Smooth muscle cell (in vitro differentiated cells): ENCODE data around the gene ATR. TPM values are rescaled to one million over a fixed set of nuclear protein-coding genes. Genes with fewer than 3 reads are reported as not detected.

Source experiments
- DNase-seq: peaks from one replicate; lab custom pipeline; 2025; ENCODE audit not compliant: unreplicated experiment; lab: John Stamatoyannopoulos, UW
- H2AFZ ChIP-seq: fragments of 200-600 bp; sonication (generic); 2 replicates; pipeline ENCODE4 v1.6.0; 2016; ENCODE audit warnings: antibody characterized with exemption, low read depth, mild to moderate bottlenecking
- H3F3A ChIP-seq: fragments of 200-600 bp; sonication (generic); 2 replicates; pipeline ENCODE4 v1.6.0; 2017; ENCODE audit warnings: antibody characterized with exemption, low read depth
- H3K27ac ChIP-seq: fragments of 200-600 bp; sonication (generic); 2 replicates; pipeline ENCODE4 v1.5.1; 2016; ENCODE audit warnings: low read depth, mild to moderate bottlenecking
- H3K27me3 ChIP-seq: fragments of 200-600 bp; sonication (generic); 2 replicates; pipeline ENCODE4 v1.6.1; 2016; ENCODE audit warnings: low read depth, mild to moderate bottlenecking
- H3K36me3 ChIP-seq: fragments of 200-600 bp; sonication (generic); 2 replicates; pipeline ENCODE4 v1.5.1; 2016; ENCODE audit warnings: low read depth
- H3K4me1 ChIP-seq: fragments of 200-600 bp; sonication (generic); 2 replicates; pipeline ENCODE4 v1.5.1; 2016; ENCODE audit warnings: low read depth
- H3K4me2 ChIP-seq: fragments of 200-600 bp; sonication (generic); 2 replicates; pipeline ENCODE4 v1.6.0; 2016; ENCODE audit warnings: mild to moderate bottlenecking
- H3K4me3 ChIP-seq: fragments of 200-600 bp; sonication (generic); 2 replicates; pipeline ENCODE4 v1.5.1; 2016; ENCODE audit warnings: mild to moderate bottlenecking
- H3K79me2 ChIP-seq: fragments of 200-600 bp; sonication (generic); 2 replicates; pipeline ENCODE4 v1.6.0; 2016; ENCODE audit warnings: low read depth, mild to moderate bottlenecking
- H3K9ac ChIP-seq: fragments of 200-600 bp; sonication (generic); 2 replicates; pipeline ENCODE4 v1.6.0; 2016; ENCODE audit warnings: low read depth
- H3K9me3 ChIP-seq: fragments of 200-600 bp; sonication (generic); replicated peaks from 2 replicates; pipeline ENCODE4 v1.5.1; 2016; ENCODE audit warnings: low read depth
- H4K20me1 ChIP-seq: fragments of 200-600 bp; sonication (generic); 2 replicates; pipeline ENCODE4 v1.6.0; 2016; ENCODE audit warnings: low read depth
- CTCF ChIP-seq: fragments of 200-600 bp; sonication (generic); IDR thresholded peaks from 2 replicates; pipeline ENCODE4 v1.5.1; 2017; ENCODE audit warnings: borderline replicate concordance, mild to moderate bottlenecking, antibody characterized with exemption; ENCODE audit not compliant: insufficient read depth, poor library complexity, severe bottlenecking
- WGBS: methylation state at CpG from one replicate; pipeline ENCODE4 v1.1.7; 2016; ENCODE audit warnings: low lambda C conversion rate; 5-methylcytosine and 5-hydroxymethylcytosine counted together
- polyA plus RNA-seq: library from polyadenylated mRNA; unstranded; fragments of >200 nt; fragmentation: Nextera tagmentation; extraction: Ambion mirVana; gene quantifications from 2 replicates; pipeline ENCODE4 v1.2.1, GENCODE V29; 2016
- total RNA-seq: library from RNA; depleted of rRNA; stranded (reverse); fragments of >200 nt; gene quantifications from 2 replicates; pipeline ENCODE4 v1.2.3, GENCODE V29; 2014

The ATR gene
- total and polyA plus RNA-seq, 2 experiments from 2014 or later: 8.8 to 22.5 TPM

GRCh38 chr3:142489572-142490323 is 88.8 kb downstream of the ATR start:
- Histone ChIP-seq H3F3A (no peaks in the 10 kb centered on the region), H3K36me3 (peaks cover 27% of the 10 kb centered on the region), H3K4me2 (no peak overlapping the region), H3K4me1 (no peaks in the 10 kb centered on the region), H3K9ac (no peak overlapping the region), H4K20me1 (no peaks in the 10 kb centered on the region), H3K27me3 (no peaks in the 10 kb centered on the region), H3K27ac (no peak overlapping the region), H3K79me2 (no peaks in the 10 kb centered on the region), H3K9me3 (no peaks in the 10 kb centered on the region), H3K4me3 (no peak overlapping the region), H2AFZ (no peak overlapping the region)
- DNase-seq: no peak
- 96% methylated on average over 5 of the region's 5 CpGs for WGBS
- TF ChIP-seq CTCF: no peak

DNA sequence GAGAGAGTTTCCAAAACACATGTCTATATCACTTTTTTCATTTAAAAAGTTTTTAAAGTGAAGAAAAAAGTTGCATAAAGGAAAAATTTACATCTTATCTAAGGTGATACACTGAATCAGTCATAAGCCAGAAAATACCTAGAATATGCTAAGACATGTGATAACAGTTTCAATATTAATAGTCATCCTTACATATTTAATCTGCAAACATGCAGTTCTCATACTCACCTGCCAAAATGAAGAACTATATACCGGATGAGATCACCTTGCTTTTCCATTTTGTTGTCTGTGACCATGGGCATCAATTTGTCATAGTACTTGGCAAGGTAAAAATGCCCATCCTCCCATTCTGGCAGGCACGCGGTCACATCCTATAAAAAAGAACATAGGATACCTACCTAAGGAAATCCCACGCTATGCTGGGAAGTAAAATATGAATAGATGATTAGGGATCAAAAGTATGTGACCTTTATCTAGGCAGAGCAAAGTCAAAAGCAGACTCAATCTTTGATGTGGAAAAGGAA is 93.6 kb downstream of the ATR start:
- H3K9me3 ChIP-seq: peaks cover 14% of the 10 kb centered on the region
- H3K4me2 ChIP-seq: no peak overlapping the region
- peaks cover 31% of the 10 kb centered on the region for H3K36me3 ChIP-seq
- no peaks in the 10 kb centered on the region for H3K79me2 ChIP-seq
- no peaks in the 10 kb centered on the region for H3K4me1 ChIP-seq
- WGBS: 96% methylated on average over 4 of the region's 4 CpGs
- TF ChIP-seq CTCF: no peak
- H2AFZ ChIP-seq: no peak overlapping the region
- no peaks in the 10 kb centered on the region for H3K27me3 ChIP-seq
- no peaks in the 10 kb centered on the region for H4K20me1 ChIP-seq
- H3K9ac ChIP-seq: no peak overlapping the region
- no peak overlapping the region for H3K4me3 ChIP-seq
- H3K27ac ChIP-seq: no peak overlapping the region
- no peak for DNase-seq
- no peaks in the 10 kb centered on the region for H3F3A ChIP-seq

- DNase-seq: no peak
- H3K9me3 ChIP-seq: peaks cover 14% of the 10 kb centered on the region
- 98% methylated on average over 2 of the region's 2 CpGs for WGBS
These were observed 97.3 kb downstream of the ATR start for GRCh38 chr3:142481196-142481595.

More at GRCh38 chr3:142481196-142481595, 97.3 kb downstream of the ATR start:
- no peak for TF ChIP-seq CTCF
- no peak overlapping the region for H3K27ac ChIP-seq
- H3K9ac ChIP-seq: no peak overlapping the region
- H3K4me3 ChIP-seq: no peak overlapping the region
- no peak overlapping the region for H2AFZ ChIP-seq
- H3K36me3 ChIP-seq: peaks cover 25% of the 10 kb centered on the region
- no peaks in the 10 kb centered on the region for H3K27me3 ChIP-seq
- H3K4me1 ChIP-seq: no peaks in the 10 kb centered on the region
- H4K20me1 ChIP-seq: no peaks in the 10 kb centered on the region
- no peaks in the 10 kb centered on the region for H3K79me2 ChIP-seq
- no peak overlapping the region for H3K4me2 ChIP-seq
- H3F3A ChIP-seq: no peaks in the 10 kb centered on the region
